GM18526 (cell line): ENCODE measurements around the gene PSMA1.

Source experiments
- POLR2A ChIP-seq: IDR thresholded peaks from 3 replicates; pipeline ENCODE4 v1.6.1; 2011; ENCODE audit not compliant: insufficient read length; ENCODE audit errors: extremely low read depth

The PSMA1 gene

DNA sequence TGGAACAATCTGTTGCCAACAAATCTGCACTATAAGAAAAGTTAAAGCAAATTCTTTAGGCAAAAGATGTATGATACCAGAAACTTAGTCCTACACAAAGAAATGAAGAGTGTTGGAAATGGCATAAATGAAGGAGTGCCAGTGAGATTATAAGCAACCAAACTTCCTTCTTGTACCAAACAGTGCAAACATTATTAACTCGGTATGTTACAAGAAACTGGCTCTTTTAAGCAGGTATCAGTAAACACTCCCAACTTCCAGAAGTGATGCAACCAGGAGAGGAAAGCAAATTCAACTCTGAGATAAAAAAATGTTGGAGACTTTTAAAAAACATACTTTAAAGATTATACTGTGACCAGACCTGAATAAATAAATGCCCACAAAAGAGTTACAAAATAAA, 49.1 kb downstream of the PSMA1 start:
- no peak for TF ChIP-seq POLR2A

DNA sequence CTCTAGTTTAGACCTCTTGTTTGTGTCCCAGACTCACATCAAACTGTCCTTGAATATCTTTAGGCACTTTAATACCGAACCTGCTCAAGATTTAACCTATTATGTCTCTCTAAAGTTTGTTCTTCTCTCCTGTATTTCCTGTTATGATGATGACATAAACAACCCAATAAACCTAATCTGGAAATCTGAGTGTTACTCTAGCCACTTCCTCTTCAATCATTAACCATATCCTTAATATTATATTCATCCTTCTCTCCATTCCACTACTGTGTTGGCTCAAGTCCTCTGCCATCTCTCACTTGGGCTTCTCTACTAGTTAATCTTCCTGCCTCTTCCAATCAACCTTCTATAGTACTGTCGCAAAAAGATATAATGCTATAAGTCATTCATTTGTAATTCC, 56.6 kb downstream of the PSMA1 start:
- no peak for TF ChIP-seq POLR2A

DNA sequence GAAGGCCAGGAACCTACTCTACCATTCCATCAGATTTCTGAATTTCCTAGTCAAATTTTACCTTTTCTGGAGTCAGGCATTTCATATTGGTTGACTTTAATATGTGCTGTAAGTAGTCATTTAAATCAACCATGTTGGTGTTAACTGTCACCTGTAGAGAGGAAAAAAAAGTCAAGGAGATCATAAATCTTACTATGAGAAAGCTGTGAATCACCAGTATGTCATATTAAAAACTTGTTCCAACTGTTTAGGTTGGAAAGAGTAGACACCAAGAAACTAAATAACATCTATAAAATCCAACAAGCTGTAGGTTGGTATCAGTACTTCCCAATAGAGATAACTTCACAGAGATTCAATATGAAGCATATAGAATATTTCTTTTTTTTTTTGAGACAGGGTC, 60.0 kb downstream of the PSMA1 start:
- no peak for TF ChIP-seq POLR2A

DNA sequence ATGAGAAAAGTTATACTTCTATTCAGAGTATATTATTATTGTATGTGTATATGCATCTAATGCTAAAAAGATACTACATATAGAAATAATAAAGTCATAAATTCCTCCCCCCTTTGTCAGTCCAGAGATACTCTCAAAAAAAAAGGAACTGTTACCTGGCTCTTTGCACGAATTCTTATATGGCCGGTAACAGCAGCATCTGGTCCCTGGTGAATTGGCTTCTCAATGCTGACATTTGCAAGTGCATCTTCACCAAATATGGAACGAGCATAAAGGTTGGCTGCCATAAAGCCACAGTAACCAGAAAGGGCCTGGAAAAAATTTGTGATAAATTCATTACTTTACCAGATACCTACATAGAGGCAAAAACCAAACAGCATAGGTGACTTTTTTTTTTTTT, 61.8 kb downstream of the PSMA1 start:
- TF ChIP-seq POLR2A, result no peak

DNA sequence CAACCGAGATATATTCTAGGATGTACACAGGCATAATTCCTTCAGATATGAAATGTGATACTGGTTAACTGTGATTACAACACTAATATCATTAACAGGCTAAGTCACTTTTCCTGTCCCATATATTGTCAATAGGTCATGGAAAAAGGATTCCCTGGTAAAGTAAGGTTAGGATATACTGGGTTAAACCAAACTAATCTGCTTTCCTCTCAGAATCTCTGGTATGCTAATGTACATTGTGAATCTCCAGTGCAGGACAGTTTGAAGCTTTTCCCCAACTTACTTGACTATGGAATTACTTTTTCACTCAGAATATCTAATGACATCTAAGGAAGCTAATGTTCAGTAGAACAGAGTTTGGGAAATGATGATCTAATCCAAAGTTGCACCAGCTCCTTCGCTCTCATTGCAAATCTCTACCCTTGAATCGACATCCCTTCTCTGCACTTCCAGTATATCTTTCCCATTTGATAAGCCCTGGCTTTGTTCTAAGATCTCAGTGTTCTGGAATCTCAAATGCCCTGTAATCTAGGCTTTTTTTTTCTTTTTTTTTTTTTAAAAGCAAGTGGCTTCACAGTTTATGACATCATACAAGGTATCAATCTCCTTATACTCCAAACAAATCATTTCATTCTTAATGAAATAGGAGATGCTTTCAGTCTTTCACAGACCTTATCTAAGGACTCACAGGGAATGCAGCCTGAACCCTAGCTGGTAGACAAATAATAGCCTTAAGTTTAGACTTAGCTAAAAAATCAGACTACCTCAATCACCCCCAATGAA, 64.3 kb downstream of the PSMA1 start:
- TF ChIP-seq POLR2A, result no peak
